Right lobe of liver (tissue), 4 donors: ENCODE measurements around the gene DYNLT2B.

Source experiments
- POLR2A ChIP-seq: fragments of 450-650 bp; IDR thresholded peaks from one replicate; pipeline ENCODE4 v1.6.1; 2017; ENCODE audit warnings: antibody characterized with exemption, mild to moderate bottlenecking
- TF ChIP-seq, protein P1 (sequence below), 4 donors: fragments of 200-600 bp in 3 of 4; fragments of 450-650 bp in 1 of 4; IDR thresholded peaks; one replicate each; pipeline versions ENCODE4 v1.5.1 to v1.8.0; 2016 to 2022; ENCODE audit warnings: antibody characterized with exemption in 4 of 4, mild to moderate bottlenecking in 2 of 4
- donor health status: DM: no; HTN: no; CAD: no.
- donor health status: DM: no; HTN: no; CAD: no.
- donor health status: DM: no; HTN: yes; CAD: no.

DNA sequence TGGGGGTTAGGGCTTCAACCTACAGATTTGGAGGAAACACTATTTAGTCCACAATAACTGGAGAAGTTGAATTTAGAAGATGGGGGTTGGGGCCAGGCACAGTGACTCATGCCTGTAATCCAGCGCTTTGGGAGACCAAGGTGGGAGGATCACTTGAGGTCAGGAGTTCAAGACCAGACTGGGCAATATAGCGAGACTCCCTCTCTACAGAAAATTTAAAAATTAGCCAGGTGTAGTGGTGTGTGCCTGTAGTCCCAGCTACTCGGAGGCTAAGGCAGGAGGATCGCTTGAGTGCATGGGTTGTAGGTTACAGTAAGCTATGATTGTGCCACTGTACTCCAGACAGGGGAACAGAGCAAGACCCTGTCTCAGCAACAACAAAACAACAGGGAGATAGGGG is 5.0 kb upstream of the DYNLT2B start:
- TF ChIP-seq, protein P1, sequence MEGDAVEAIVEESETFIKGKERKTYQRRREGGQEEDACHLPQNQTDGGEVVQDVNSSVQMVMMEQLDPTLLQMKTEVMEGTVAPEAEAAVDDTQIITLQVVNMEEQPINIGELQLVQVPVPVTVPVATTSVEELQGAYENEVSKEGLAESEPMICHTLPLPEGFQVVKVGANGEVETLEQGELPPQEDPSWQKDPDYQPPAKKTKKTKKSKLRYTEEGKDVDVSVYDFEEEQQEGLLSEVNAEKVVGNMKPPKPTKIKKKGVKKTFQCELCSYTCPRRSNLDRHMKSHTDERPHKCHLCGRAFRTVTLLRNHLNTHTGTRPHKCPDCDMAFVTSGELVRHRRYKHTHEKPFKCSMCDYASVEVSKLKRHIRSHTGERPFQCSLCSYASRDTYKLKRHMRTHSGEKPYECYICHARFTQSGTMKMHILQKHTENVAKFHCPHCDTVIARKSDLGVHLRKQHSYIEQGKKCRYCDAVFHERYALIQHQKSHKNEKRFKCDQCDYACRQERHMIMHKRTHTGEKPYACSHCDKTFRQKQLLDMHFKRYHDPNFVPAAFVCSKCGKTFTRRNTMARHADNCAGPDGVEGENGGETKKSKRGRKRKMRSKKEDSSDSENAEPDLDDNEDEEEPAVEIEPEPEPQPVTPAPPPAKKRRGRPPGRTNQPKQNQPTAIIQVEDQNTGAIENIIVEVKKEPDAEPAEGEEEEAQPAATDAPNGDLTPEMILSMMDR (IDR thresholded peaks at IDR 0.05), result no peak
- no peak for TF ChIP-seq POLR2A
